Measurements from ENCODE around the gene CEP76. TPM values are rescaled to one million over a fixed set of nuclear protein-coding genes. Genes with fewer than 3 reads are reported as not detected.

The CEP76 gene
- polyA plus RNA-seq, 1 of the 3 experiments (the other 2 are of a cell fraction): 6.4 TPM

DNA sequence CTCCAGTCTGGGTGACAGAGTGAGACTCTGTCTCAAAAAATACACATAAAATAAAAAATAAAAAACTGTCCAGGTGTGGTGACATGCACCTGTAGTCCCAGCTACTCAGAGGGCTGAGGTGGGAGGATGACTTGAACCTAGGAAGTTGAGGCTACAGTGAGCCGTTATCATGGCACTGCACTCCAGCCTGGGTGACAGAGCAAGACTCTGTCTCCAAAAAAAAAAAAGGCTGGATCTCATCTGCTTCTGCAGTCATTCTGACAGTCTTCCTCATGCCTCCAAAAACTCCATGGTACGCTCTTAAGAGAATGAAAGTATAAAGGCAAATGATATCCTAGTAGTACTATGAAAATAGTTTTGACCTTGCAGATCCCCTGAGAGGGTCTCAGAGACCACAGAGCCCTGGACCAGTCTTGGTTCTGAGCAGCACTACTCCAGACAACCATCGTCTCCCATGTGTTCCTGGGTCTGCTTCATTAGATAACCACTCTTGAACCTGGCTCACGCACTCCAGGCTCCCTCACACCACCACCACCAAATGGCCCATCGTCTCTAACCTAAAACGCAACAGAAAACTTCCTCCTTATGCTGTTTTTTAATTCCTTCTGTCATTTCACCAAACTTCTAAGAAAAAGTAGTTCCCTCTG, 70.6 kb downstream of the CEP76 start:
- TF ChIP-seq YY1 (IDR thresholded peaks at IDR 0.05; ENCODE audit: low read depth): no peak
- TF ChIP-seq MXI1 (IDR thresholded peaks at IDR 0.05; ENCODE audit: low read depth, low read length): no peak
- TF ChIP-seq GATA2 (CRISPR knock-in tag; IDR thresholded peaks at IDR 0.05): no peak
- Histone ChIP-seq H3K79me2 (ENCODE audit: insufficient read depth) (peaks cover 50% of the 10 kb centered on the region), H2AFZ (ENCODE audit: low read depth) (no peak overlapping the region), H4K20me1 (ENCODE audit: insufficient read depth) (peaks cover 3% of the 10 kb centered on the region; the same call in 1 of the 2 replicates), H3K9me2 (no peaks in the 10 kb centered on the region), H3K9me3 (no peaks in the 10 kb centered on the region), H3K9ac (no peak overlapping the region), H3K36me3 (replicated peaks in 1 of 2; ENCODE audit: control insufficient read depth in 1 of 2, insufficient read depth in 2 of 2, low read length in 1 of 2) (peaks cover 0 to 7% of the 10 kb centered on the region in 2 experiments), H3K4me3 (ENCODE audit: low read depth in 2 of 2, low read length in 1 of 2) (no peak overlapping the region), H3F3A (replicated peaks; ENCODE audit: insufficient read depth) (peaks cover 12% of the 10 kb centered on the region), H3K4me1 (ENCODE audit: control insufficient read depth in 1 of 2, insufficient read depth in 2 of 2, low read depth in 1 of 2, low read length in 1 of 2) (peaks cover 0 to 22% of the 10 kb centered on the region in 2 experiments; a peak in 1 of 4 replicates), H3K4me2 (no peak overlapping the region), H3K27me3 (ENCODE audit: insufficient read depth) (no peaks in the 10 kb centered on the region), H3K27ac (ENCODE audit: low read depth in 2 of 2, low read length in 1 of 2) (no peak overlapping the region)
- DNase-seq: no peak
- POLR2A ChIA-PET: no interaction called here
- CTCF ChIA-PET: no interaction called here
- 79% methylated on average over 6 of the region's 6 CpGs for WGBS (ENCODE audit: low lambda C conversion rate)

DNA sequence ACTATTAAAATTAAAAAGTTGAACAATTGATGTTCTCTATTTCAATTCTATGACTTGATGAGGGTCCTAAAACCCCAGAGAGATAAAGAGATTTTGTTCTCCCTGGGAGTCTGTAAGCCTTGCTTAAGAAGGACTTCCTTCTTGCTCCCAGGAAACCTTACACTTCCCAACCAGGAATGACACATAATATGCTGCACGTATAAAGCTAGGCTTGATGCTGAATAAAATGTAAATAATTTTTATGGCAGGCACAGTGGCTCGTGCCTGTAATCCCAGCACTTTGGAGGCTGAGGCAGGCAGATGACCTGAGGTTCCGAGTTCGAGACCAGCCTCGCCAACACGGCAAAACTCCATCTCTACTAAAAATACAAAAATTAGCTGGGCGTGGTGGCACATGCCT, 72.4 kb downstream of the CEP76 start:
- H3K36me3 ChIP-seq (replicated peaks in 1 of 2; ENCODE audit: control insufficient read depth in 1 of 2, insufficient read depth in 2 of 2, low read length in 1 of 2): peaks cover 0 to 7% of the 10 kb centered on the region in 2 experiments
- ChIA-PET POLR2A (no interaction called here), CTCF (interaction anchor here (1.8 kb wide), 1 partner anchor 238 kb away, joined by 4 read pairs; no protein-coding TSS in a partner anchor)
- TF ChIP-seq, protein P1, sequence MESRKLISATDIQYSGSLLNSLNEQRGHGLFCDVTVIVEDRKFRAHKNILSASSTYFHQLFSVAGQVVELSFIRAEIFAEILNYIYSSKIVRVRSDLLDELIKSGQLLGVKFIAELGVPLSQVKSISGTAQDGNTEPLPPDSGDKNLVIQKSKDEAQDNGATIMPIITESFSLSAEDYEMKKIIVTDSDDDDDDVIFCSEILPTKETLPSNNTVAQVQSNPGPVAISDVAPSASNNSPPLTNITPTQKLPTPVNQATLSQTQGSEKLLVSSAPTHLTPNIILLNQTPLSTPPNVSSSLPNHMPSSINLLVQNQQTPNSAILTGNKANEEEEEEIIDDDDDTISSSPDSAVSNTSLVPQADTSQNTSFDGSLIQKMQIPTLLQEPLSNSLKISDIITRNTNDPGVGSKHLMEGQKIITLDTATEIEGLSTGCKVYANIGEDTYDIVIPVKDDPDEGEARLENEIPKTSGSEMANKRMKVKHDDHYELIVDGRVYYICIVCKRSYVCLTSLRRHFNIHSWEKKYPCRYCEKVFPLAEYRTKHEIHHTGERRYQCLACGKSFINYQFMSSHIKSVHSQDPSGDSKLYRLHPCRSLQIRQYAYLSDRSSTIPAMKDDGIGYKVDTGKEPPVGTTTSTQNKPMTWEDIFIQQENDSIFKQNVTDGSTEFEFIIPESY (IDR thresholded peaks at IDR 0.05; ENCODE audit: borderline replicate concordance, low read depth): no peak
- TF ChIP-seq, protein P2, sequence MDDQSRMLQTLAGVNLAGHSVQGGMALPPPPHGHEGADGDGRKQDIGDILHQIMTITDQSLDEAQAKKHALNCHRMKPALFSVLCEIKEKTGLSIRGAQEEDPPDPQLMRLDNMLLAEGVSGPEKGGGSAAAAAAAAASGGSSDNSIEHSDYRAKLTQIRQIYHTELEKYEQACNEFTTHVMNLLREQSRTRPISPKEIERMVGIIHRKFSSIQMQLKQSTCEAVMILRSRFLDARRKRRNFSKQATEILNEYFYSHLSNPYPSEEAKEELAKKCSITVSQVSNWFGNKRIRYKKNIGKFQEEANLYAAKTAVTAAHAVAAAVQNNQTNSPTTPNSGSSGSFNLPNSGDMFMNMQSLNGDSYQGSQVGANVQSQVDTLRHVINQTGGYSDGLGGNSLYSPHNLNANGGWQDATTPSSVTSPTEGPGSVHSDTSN (IDR thresholded peaks at IDR 0.05): no peak
- no peak for TF ChIP-seq EP300 (IDR thresholded peaks at IDR 0.05; ENCODE audit: borderline replicate concordance in 1 of 2, low read depth in 1 of 2, low read length in 1 of 2)
- no peak for TF ChIP-seq RXRA (IDR thresholded peaks at IDR 0.05; ENCODE audit: borderline replicate concordance, low read depth)
- TF ChIP-seq GATA2 (CRISPR knock-in tag; IDR thresholded peaks at IDR 0.05): no peak
- TF ChIP-seq RAD21 (IDR thresholded peaks at IDR 0.05; ENCODE audit: low read length): no peak
- no peak for TF ChIP-seq FOXJ3 (CRISPR knock-in tag; IDR thresholded peaks at IDR 0.05)
- no peak for TF ChIP-seq MXI1 (IDR thresholded peaks at IDR 0.05; ENCODE audit: low read depth, low read length)
- peak overlapping the region in 1 of 2 experiments; percentile 78; a peak in 2 of 4 replicates for H3K27ac ChIP-seq (ENCODE audit: low read depth in 2 of 2, low read length in 1 of 2)
- no peaks in the 10 kb centered on the region for H3K9me3 ChIP-seq
- H2AFZ ChIP-seq (ENCODE audit: low read depth): no peak overlapping the region
- H3K9me2 ChIP-seq: no peaks in the 10 kb centered on the region
- peaks cover 3% of the 10 kb centered on the region; the same call in 1 of the 2 replicates for H4K20me1 ChIP-seq (ENCODE audit: insufficient read depth)
- no peak for DNase-seq
- peaks cover 0 to 22% of the 10 kb centered on the region in 2 experiments; a peak in 1 of 4 replicates for H3K4me1 ChIP-seq (ENCODE audit: control insufficient read depth in 1 of 2, insufficient read depth in 2 of 2, low read depth in 1 of 2, low read length in 1 of 2)
- 84% methylated on average over 7 of the region's 7 CpGs for WGBS (ENCODE audit: low lambda C conversion rate)
- no peaks in the 10 kb centered on the region for H3K27me3 ChIP-seq (ENCODE audit: insufficient read depth)
- H3K9ac ChIP-seq: no peak overlapping the region
- H3K4me2 ChIP-seq: no peak overlapping the region
- H3K4me3 ChIP-seq (ENCODE audit: low read depth in 2 of 2, low read length in 1 of 2): no peak overlapping the region
- H3K79me2 ChIP-seq (ENCODE audit: insufficient read depth): peaks cover 42% of the 10 kb centered on the region
- peaks cover 12% of the 10 kb centered on the region for H3F3A ChIP-seq (replicated peaks; ENCODE audit: insufficient read depth)
